HG03066 (cell line): Measurements from ENCODE around the gene PQBP1.
A peak's percentile ranks its signal among the peaks of the same experiment; 100 is the strongest.

Experiments
- ATAC-seq: cut with Tn5 transposase; IDR thresholded peaks from one replicate; pipeline ENCODE4 v1.9.1; 2021; ENCODE audit warnings: low read depth; ENCODE audit not compliant: unreplicated experiment

Gene PQBP1

GRCh38 chrX:48919947-48920717 is 22.4 kb downstream of the PQBP1 start:
- no peak for ATAC-seq

- no peak for ATAC-seq
Measured at GRCh38 chrX:48920718-48921104, 23.0 kb downstream of the PQBP1 start.

- ATAC-seq, result no peak
Measured at GRCh38 chrX:48923771-48924170, 26.0 kb downstream of the PQBP1 start.

- no peak for ATAC-seq
Measured at GRCh38 chrX:48924270-48924669, 26.5 kb downstream of the PQBP1 start.

- ATAC-seq, result no peak
Measured at GRCh38 chrX:48927123-48927522, 29.4 kb downstream of the PQBP1 start.

GRCh38 chrX:48927736-48928382 is 30.1 kb downstream of the PQBP1 start:
- ATAC-seq, result no peak

- no peak for ATAC-seq
Measured at GRCh38 chrX:48933757-48934156, 36.0 kb downstream of the PQBP1 start.

- no peak for ATAC-seq
Measured at GRCh38 chrX:48934581-48935300, 37.0 kb downstream of the PQBP1 start.

- ATAC-seq, result no peak
Measured at GRCh38 chrX:48935301-48935670, 37.6 kb downstream of the PQBP1 start.

- ATAC-seq, result no peak
Measured at GRCh38 chrX:48936429-48937053, 38.8 kb downstream of the PQBP1 start.

GRCh38 chrX:48937054-48937907 is 39.6 kb downstream of the PQBP1 start:
- ATAC-seq, result peak; percentile 58

GRCh38 chrX:48938721-48939425 is 41.1 kb downstream of the PQBP1 start:
- peak; percentile 39 for ATAC-seq

- no peak for ATAC-seq
Measured at GRCh38 chrX:48939524-48940228, 41.9 kb downstream of the PQBP1 start.

GRCh38 chrX:48940404-48940955 is 42.8 kb downstream of the PQBP1 start:
- ATAC-seq, result no peak

- ATAC-seq, result no peak
Measured at GRCh38 chrX:48942895-48943294, 45.2 kb downstream of the PQBP1 start.

GRCh38 chrX:48945517-48946348 is 48.0 kb downstream of the PQBP1 start:
- no peak for ATAC-seq

- no peak for ATAC-seq
Measured at GRCh38 chrX:48948589-48948988, 50.9 kb downstream of the PQBP1 start.
